Activated CD4-positive, alpha-beta T cell treated with anti-CD3 and anti-CD28 coated beads, Interleukin-2, Interleukin-6, amounts not matched to agents 100 ng/mL and 50 ng/mL, durations not matched to agents 16 hours and 8 hours (primary cell): Measurements from ENCODE around the gene VPS13D.

Source experiments
- DNase-seq: peaks from one replicate; pipeline ENCODE4 v3.0.0-alpha.2; 2020

Gene VPS13D, protein sequence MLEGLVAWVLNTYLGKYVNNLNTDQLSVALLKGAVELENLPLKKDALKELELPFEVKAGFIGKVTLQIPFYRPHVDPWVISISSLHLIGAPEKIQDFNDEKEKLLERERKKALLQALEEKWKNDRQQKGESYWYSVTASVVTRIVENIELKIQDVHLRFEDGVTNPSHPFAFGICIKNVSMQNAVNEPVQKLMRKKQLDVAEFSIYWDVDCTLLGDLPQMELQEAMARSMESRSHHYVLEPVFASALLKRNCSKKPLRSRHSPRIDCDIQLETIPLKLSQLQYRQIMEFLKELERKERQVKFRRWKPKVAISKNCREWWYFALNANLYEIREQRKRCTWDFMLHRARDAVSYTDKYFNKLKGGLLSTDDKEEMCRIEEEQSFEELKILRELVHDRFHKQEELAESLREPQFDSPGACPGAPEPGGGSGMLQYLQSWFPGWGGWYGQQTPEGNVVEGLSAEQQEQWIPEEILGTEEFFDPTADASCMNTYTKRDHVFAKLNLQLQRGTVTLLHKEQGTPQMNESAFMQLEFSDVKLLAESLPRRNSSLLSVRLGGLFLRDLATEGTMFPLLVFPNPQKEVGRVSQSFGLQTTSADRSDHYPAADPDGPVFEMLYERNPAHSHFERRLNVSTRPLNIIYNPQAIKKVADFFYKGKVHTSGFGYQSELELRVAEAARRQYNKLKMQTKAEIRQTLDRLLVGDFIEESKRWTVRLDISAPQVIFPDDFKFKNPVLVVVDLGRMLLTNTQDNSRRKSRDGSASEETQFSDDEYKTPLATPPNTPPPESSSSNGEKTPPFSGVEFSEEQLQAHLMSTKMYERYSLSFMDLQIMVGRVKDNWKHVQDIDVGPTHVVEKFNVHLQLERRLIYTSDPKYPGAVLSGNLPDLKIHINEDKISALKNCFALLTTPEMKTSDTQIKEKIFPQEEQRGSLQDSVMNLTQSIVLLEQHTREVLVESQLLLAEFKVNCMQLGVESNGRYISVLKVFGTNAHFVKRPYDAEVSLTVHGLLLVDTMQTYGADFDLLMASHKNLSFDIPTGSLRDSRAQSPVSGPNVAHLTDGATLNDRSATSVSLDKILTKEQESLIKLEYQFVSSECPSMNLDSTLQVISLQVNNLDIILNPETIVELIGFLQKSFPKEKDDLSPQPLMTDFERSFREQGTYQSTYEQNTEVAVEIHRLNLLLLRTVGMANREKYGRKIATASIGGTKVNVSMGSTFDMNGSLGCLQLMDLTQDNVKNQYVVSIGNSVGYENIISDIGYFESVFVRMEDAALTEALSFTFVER (N-terminal part only)

DNA sequence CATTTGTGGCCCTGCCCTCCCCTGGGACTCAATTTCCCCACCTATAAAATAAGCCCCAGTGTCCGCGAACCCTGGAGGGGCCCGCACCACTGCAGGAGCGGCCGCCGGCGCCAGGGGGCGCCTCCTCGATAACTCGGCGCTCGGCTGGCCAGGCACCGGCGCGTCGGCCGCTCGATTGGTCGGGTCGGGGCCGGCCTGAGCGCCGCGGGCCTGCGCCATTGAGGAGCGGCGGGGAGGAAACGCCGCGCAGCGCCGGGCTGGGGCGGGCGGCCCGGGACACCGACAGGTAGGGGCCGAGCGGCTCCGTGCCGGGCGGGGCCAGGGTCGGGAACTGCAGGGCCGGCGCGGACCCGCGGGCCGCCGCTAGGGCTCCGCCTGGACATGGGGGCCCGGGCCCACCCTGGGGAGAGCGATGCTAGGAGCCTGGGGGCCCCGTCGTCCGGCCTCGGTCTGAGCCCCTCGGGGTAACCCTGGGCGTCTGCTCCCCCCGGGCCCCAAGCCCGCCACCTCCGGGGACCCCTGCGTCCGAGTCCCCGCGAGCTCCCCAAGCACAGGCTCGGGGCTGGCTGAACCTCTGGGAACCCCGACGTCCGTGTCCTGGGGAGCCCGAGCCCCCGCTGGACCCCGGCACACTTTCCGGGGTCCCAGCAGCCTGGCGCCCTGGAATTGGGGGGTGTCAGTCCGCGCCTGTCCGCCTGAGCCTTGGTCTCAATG is at the start of gene VPS13D:
Gene VPS13D (plus strand): TSS at position 196 of the 714 bp plus-strand sequence. CDS start 4,237 bp downstream, outside the sequence.
- DNase-seq: peak; percentile 92

DNA sequence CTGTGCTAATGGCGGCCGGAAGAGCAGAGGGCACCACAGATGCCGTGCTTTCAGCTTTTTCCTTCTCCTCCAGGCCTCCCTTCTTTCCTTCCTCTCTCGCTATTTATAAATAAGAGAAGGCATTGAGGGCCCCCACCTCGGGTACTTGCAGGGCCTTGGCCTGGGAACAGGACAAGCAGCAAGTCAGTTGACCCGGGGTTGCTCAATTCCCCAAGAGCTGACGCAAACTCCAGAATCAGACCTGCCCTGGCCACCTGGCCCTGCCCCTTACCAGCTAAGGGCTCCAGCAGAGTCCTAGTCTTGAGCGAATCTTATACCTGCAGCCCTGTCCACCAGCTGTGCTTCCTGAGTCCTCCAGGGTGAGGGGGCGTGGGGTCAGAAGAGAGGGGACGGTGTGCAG is 49.5 kb upstream of the VPS13D start:
- no peak for DNase-seq

DNA sequence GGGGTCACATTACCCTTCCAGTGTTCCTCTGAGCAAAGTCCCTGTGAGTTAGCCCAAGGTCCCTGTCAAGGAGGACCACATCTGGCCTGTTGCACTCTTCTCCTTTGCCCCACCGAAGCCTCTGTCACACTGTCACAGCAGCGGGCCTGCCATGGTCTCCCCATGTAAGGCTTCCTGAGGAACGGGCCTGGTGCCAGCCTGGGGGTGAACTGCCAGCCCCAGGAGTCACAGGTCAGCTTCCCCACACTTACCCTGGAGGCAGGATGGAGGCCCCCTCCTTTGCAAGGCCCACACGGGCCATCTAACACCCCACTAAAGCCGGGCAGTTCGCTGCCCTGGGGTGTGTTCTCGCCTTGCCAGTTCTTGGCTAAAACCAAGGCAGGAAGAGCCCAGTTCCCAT is 48.9 kb upstream of the VPS13D start:
- no peak for DNase-seq

DNA sequence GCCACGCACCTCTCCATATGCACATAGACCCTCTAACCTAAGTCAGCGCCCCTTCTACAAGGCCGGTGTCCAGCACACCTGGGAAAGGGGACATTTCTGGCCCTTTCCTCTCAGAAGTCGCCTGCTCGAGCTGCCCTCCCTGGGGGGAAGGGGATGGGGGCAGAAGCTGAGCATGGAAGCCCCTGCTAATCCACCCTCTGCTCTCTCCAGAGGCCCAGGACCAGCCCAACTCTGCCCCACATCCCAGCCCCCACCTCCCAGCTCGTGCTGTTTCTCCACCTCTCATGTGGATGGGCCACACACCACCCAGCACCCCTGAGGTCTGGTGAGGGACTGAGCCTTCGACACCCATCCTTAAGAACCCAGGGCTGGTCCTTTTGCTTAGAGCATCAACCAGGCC is 48.3 kb upstream of the VPS13D start:
- DNase-seq: no peak

DNA sequence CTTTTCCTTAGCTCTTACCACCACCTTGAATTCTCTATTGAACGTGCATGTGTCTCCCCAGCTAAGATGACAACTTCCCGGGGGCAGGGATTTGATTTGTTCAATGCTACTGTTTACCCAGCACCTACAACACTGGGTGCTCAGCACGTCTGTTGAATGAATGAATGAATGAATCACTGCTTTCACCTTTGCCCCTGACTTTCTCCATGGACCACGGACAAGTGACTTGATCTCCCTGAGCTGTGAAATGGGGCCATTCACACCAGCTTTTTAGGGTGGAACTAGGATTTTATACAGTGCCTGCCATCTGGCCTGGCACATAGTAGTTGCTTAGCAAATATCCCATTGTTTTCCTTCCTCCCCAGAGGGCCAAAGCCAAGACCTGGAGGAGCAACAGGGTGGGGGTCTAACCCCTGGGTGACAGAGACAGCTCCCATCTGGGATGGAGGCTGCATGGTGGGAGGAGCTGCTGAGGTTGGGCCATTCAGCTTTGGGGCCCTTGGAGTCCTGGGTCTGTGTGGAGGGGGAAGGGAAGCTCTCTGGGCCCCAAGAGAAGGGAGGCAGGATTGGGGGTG is 47.3 kb upstream of the VPS13D start:
- no peak for DNase-seq

DNA sequence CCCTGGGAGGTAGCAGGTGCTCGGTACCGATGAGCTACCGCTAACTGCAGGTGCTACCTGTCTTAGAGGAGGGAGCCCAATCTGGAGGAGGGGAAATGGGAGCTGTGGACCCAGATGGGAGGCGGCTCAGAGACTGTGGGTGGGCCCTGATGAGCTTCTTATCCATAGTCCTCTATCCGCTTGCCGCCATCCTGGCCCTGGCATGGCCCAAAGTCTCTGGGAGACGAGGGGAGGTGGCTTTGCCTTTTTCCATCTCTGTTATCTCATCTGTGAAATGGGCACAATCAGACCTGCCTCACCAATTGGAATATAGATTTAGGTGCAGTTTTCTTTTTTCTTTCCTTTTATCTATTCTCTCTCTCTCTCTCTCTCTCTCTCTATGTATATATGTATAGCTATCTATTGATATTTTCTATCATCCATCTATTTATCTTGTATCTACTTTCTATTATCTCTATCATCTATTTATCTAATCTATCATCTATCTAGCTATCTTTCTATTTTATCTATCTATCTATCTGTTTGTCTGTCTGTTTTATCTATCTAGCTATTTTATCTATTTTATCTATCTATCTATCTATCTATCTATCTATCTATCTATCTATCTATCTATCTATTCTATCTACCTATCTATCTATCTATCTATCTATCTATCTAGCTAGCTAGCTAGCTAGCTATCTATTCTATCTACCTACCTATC is 46.6 kb upstream of the VPS13D start:
- no peak for DNase-seq

DNA sequence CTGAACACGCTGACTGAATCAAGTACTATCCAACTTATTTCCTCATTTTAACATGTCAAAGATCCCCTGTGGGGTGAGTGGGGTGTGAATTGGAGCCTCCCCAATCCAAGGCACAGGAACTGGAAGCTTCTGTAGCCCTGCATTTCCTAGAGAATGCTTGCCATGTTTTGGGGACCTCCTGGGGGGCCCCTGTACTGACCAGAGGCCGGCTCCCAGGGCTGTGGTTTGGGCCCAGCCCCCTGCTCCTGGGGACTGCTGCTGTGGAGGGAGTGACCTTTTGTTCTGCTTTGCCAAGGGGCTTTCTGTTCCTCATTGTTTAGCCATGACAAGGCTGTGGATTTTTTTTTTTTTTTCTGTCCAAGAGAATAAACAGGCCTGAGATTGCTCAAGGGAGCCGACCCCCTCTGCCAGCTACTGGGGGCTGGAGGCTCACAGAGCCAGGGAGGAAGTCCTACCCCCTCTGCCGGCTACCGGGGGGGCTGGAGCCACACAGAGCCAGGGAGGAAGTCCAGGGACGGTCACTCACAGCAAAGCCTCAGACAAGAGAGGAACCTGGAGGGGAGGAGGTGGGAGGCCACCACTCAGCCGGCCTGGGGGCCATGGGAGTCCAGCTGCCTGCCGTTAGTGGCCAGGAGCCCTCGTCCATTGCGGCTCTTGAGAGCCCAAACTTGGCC is 45.7 kb upstream of the VPS13D start:
- no peak for DNase-seq

DNA sequence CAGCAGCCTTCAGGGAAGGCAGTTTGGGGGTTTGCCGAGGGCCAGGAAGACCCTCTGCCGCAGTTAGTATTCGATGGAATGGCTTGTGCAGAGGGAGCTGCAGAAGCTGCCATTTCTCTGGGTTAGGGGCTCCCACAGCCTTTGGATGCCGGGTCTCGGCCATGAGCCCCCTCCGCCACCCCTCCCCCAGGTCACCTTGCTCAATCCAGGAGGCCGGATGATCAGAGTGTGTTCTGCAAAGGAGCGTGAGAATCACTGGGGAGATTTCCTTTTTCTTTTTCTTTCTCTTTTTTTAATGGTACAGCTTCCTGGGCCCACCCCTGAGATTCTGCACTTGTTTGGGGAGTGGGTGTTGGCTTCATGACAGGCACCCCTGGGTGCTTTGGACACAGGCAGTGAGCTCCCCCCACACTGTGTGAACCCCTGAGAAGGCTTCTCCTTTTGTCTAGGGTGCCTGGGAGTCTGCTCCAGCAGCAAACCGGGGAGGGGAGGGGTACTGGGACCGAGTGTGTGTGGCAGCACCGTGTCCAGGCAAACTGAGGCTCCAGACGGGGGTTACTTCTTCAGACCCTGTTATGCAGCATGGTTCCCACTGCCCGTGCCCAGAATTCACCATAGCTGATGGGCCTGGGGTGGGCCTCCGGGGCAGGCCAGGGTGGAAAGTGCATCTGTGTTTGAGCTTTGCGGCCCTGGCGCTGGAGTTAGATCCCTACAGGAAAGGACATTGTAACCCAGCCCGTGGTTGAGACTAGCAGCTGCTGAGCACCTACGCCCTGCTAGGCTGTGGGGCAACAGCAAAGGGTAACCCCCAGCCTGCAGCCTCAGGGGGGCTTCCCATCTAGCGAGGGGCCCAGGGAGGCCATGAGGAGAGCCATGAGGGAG is 44.6 kb upstream of the VPS13D start:
- DNase-seq: no peak

DNA sequence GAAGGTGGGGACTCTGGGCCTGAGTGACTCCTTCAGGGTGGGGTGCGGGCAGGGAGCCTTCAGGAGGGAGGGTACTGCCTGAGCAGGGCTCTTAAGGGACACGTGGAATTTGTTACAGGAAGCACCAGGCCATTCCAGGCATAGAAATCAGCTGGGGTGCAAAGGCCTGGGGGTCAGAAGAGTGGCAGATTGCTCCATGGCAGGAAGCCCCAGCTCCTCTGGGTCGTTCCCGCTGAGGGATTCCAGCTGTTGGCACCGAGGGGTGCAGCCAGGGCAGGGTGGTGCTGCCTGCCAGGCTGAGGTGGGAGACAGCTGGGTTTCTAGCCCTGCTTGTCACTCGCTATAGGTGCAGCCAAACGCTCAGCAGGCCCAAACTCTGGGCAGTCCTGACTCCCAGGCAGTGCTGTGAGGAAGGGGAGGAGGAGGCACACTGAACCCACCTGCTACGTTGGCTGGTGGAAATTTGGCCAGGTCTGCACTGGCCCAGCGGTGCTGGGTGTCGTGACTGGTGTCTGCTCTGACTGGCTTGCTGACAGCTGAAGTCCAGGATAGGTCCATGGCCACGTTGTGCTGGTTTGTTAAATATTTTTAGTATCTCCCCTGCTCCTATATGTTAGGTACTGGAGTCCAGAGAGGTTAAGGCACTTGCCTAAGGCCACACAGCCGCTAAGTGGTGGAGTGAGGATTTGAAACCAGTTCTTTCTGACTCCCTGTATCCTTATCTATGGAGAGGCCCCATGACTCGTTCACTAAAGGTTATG is 43.7 kb upstream of the VPS13D start:
- DNase-seq: no peak

DNA sequence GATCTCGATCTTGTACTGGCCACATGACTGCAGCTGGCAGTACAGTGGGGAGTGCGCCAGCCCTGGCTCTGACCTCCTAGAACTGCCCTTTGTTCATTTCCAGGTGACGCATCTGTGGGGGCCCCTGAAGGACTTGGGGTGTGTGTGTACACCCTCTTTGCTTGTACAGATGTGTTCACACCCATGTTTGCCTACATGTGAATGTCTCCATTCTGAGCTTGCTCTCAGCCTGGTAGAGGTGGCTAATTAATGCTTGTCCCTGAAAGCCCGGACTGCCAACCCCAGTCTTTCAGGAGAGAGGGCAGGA is 43.2 kb upstream of the VPS13D start:
- DNase-seq: no peak

DNA sequence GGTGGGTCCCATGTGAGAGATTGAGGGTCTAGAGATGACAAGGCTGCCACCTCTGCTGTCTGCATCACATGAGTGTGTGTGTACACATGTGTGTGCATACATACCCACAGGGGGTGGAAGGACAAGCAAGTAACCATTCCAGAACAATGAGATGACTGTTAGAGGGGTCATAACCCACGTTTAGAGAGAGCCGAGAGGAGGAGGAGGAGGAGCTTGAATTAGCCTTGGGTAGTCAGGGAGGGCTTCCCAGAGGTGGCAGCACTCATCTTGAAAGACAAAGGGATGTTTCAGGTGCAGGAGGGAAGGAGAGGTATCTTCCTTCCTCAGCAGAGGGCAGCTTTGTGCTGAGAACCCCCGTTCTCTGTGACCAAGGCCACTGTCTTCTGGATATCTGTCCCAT is 41.7 kb upstream of the VPS13D start:
- no peak for DNase-seq

DNA sequence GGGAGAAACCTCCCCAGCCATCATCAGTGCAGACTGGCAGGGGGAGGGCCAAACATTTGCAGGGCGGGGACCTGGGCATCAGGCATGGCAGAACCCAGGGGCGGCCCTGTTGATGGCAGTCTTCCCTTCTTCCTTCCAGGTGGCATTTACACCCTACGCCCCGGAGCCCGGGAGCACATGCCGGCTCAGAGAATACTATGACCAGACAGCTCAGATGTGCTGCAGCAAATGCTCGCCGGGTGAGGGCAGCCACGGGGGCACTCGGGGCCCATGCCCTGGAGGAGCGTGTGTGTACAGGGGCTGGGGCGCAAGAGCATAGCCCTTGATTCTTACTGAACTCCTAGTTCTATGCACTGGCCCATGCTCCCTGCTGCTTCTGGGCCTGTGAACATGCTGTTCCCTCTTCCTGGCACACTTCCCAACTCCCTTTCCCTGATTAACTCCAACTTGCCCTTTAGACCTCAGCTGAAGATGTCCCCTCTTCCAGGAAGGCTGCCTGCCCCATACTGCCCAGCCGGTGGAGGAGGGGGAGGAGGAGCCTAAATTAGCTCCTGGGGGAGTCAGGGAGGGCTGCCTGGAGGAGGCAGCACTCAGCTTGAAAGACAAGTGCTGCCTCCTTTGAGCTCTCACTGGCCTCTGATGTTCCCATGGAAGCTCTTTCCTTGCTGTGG is 41.0 kb upstream of the VPS13D start:
- no peak for DNase-seq

DNA sequence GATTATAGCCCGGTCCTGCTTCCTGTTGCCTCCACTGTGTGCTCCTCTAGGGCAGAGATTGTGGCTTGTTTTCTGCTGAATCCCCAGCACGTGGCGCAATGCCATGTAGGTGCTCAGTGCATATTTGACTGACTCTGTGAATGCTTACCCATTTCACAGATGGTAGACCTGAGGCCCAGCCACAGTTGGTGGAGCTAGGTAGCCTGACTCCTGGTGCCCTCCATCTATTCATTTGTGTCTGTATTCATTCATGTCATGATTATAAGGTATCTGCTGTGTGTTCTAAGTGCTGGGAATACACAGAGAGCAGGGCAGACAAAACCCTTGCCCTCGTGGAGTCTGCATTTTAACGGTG is 40.5 kb upstream of the VPS13D start:
- DNase-seq: no peak

DNA sequence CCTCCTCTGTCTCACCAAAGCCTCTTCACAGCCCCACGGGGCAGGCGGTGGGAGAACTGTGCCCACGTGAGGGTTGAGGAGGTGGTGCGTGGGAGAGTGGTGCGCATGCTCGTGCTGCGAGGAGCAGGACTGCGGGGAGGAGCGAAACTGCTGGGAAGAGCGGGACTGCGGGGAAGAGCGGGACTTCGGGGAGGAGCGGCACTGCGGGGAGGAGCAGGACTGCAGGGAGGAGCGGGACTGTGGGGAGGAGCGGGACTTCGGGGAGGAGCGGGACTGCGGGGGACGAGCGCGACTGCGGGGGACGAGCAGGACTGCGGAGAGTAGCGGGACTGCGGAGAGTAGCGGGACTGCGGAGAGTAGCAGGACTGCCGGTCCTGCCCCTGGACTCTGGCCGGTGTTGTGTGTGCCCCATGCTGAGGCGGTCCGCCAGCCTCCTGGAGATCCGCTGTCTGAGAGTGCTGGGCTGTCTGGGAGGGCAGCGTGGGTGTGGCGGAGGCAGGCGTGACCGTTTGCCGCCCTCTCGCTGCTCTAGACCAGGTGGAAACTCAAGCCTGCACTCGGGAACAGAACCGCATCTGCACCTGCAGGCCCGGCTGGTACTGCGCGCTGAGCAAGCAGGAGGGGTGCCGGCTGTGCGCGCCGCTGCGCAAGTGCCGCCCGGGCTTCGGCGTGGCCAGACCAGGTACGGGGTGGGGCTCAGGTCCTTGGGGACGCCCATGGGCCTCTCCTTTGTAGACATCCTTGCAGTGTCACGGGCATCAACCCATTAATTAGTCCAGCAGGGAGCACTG is 38.4 kb upstream of the VPS13D start:
- DNase-seq: no peak

DNA sequence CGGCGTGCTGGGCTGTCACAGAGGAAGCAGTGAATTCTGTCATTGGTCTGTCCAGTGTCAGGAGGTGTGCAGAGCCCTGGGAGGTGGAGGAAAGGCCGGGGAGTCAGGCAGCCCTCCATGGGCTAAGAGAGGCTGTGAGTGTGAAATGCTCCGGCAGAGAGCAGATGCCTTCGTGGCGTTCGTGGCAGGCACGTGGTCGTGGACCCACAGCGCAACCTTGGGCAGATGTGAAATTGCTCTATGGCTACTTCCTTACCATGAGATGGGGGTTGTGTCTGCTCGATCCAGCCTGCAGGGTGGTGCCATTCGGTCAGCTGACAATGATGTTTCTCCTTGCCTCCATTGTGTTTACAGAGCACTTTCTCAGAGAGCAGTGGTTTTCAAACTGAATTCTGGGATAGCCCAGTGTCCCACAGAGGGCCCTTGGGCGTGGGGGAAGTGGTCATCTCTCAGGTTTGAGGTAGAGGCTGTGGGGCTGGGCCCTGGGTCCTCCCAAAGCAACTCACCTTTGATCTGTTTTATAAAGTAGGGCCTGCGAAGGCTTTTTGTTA is 35.1 kb upstream of the VPS13D start:
- DNase-seq: no peak

DNA sequence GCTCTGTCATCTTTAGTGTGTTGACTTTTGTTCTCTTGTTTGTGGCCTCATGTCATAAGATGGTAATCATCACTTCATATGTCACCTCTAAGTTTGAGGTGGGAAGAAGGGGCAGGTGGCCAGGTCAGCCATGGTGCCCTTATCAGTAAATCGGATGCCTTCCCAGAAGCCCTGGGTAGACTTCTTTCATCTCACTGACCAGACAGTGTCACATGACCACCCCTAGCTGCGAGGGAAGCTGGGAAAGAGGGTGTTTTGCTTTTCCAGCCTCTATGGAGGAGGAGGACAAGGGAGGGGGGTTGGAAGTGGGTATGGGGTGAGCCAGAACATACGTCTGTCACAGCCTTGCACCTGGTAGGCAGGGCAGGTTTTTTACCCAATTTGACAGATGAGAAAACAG is 34.4 kb upstream of the VPS13D start:
- no peak for DNase-seq

DNA sequence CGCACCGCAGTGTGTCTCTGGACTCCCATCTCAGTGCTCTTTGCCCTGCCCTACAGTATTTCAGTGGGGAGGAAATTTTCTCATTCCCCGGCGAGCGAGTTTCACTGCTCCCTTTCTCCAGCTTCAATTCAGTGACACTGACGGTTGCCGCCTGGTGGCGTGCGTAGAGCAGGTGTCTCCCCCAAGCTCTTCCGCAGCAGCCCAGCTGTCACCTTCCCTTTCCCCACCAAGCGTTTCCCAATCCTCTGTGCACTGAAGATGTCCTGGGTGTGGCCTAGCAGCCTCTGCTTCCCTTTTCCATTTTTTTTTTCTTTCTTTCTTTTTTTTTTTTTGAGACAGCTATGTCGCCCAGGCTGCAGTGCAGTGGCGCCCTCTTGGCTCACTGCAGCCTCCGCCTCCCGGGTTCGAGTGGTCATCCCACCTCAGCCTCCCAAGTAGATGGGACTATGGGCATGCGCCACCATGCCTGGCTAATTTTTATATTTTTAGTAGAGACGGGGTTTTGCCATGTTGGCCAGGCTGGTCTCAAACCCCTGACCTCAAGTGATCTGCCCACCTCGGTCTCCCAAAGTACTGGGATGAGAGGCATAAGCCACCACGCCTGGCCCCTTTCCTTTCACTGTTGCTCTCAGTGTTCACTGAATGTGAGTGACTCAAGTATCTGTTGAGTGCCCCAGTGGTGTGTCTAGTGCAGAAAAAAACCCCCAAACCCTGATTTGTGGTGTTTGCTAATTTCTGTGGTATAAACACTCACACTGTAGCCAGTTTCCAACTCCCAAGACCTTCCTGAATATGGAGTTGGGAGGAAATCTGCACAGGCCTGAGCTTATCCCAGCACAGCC is 33.0 kb upstream of the VPS13D start:
- DNase-seq: no peak
